Measurements from ENCODE around the gene ST6GALNAC3.

The ST6GALNAC3 gene

GRCh38 chr1:76491737-76492136, 417.2 kb downstream of the ST6GALNAC3 start:
- no peak overlapping the region for H3K27ac ChIP-seq
- H3K4me1 ChIP-seq (ENCODE audit: control insufficient read depth in 1 of 2, insufficient read depth in 1 of 2, low read depth in 1 of 2, low read length in 1 of 2), result no peaks in the 10 kb centered on the region
- no peak overlapping the region for H3K4me3 ChIP-seq (ENCODE audit: low read depth in 1 of 2, low read length in 1 of 2)
- TF ChIP-seq, protein P1, sequence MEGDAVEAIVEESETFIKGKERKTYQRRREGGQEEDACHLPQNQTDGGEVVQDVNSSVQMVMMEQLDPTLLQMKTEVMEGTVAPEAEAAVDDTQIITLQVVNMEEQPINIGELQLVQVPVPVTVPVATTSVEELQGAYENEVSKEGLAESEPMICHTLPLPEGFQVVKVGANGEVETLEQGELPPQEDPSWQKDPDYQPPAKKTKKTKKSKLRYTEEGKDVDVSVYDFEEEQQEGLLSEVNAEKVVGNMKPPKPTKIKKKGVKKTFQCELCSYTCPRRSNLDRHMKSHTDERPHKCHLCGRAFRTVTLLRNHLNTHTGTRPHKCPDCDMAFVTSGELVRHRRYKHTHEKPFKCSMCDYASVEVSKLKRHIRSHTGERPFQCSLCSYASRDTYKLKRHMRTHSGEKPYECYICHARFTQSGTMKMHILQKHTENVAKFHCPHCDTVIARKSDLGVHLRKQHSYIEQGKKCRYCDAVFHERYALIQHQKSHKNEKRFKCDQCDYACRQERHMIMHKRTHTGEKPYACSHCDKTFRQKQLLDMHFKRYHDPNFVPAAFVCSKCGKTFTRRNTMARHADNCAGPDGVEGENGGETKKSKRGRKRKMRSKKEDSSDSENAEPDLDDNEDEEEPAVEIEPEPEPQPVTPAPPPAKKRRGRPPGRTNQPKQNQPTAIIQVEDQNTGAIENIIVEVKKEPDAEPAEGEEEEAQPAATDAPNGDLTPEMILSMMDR (IDR thresholded peaks at IDR 0.05), result no peak
- H3K36me3 ChIP-seq, result no peaks in the 10 kb centered on the region
- no peaks in the 10 kb centered on the region for H3K9me3 ChIP-seq
- H3K27me3 ChIP-seq, result no peaks in the 10 kb centered on the region

GRCh38 chr1:76492752-76493430, 418.3 kb downstream of the ST6GALNAC3 start:
- no peaks in the 10 kb centered on the region for H3K4me1 ChIP-seq (ENCODE audit: control insufficient read depth in 1 of 2, insufficient read depth in 1 of 2, low read depth in 1 of 2, low read length in 1 of 2)
- TF ChIP-seq, protein P1 (IDR thresholded peaks at IDR 0.05), result no peak
- no peak overlapping the region for H3K27ac ChIP-seq
- H3K27me3 ChIP-seq, result no peaks in the 10 kb centered on the region
- H3K9me3 ChIP-seq, result no peaks in the 10 kb centered on the region
- H3K4me3 ChIP-seq (ENCODE audit: low read depth in 1 of 2, low read length in 1 of 2), result no peak overlapping the region
- H3K36me3 ChIP-seq, result no peaks in the 10 kb centered on the region

DNA sequence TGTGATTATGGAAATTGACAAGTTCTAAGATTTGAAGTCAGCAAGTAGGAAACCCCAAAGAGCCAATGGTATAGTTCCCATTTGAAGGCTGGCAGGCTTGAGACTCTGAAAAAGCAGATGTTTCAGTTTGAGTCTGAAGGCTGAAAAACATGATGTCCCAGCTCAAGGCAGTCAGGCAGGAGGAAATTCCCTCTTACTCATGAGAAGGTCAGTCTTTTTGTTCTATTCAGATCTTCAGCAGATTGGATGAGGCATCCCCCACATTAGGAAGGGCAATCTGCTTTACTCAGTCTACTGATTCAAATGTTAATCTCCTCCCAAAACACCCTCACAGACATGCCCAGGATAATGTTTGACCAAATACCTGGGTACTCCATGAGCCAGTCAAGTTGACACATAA, 420.3 kb downstream of the ST6GALNAC3 start:
- H3K36me3 ChIP-seq, result no peaks in the 10 kb centered on the region
- no peaks in the 10 kb centered on the region for H3K9me3 ChIP-seq
- H3K27me3 ChIP-seq, result no peaks in the 10 kb centered on the region
- TF ChIP-seq, protein P1 (IDR thresholded peaks at IDR 0.05), result no peak
- no peak overlapping the region for H3K4me3 ChIP-seq (ENCODE audit: low read depth in 1 of 2, low read length in 1 of 2)
- no peaks in the 10 kb centered on the region for H3K4me1 ChIP-seq (ENCODE audit: control insufficient read depth in 1 of 2, insufficient read depth in 1 of 2, low read depth in 1 of 2, low read length in 1 of 2)
- no peak overlapping the region for H3K27ac ChIP-seq

GRCh38 chr1:76496871-76497270, 422.3 kb downstream of the ST6GALNAC3 start:
- TF ChIP-seq, protein P1 (IDR thresholded peaks at IDR 0.05), result no peak
- Histone ChIP-seq H3K4me3 (ENCODE audit: low read depth in 1 of 2, low read length in 1 of 2) (no peak overlapping the region), H3K27me3 (no peaks in the 10 kb centered on the region), H3K27ac (no peak overlapping the region), H3K9me3 (no peaks in the 10 kb centered on the region), H3K36me3 (no peaks in the 10 kb centered on the region), H3K4me1 (ENCODE audit: control insufficient read depth in 1 of 2, insufficient read depth in 1 of 2, low read depth in 1 of 2, low read length in 1 of 2) (no peaks in the 10 kb centered on the region)

DNA sequence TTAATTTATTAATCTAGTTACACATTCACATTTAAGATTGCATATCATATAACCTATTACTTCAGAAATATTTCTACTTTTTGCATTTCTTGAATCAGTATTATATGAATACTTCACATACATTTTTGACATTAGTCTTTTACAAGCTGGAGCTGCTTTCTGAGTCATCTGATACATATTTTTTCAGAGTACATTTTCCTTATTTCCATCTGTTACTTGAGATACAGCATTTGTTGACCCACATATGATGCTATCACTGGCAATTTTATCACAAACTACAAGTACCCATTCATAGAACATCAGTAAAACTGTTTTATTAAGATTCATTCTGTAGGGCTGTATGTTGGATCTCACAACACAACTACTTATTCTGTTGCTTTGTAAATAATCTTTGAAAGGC, 425.6 kb downstream of the ST6GALNAC3 start:
- H3K27ac ChIP-seq, result no peak overlapping the region
- no peak overlapping the region for H3K4me3 ChIP-seq (ENCODE audit: low read depth in 1 of 2, low read length in 1 of 2)
- H3K4me1 ChIP-seq (ENCODE audit: control insufficient read depth in 1 of 2, insufficient read depth in 1 of 2, low read depth in 1 of 2, low read length in 1 of 2), result no peaks in the 10 kb centered on the region
- H3K36me3 ChIP-seq, result no peaks in the 10 kb centered on the region
- TF ChIP-seq, protein P1 (IDR thresholded peaks at IDR 0.05), result no peak
- H3K9me3 ChIP-seq, result no peaks in the 10 kb centered on the region
- no peaks in the 10 kb centered on the region for H3K27me3 ChIP-seq
